Lower leg skin (tissue), 3 donors: ENCODE measurements around the gene AGPAT4.

Source experiments
- POLR2A ChIP-seq, 2 donors: fragments of 450-650 bp; IDR thresholded peaks; one replicate each; pipeline ENCODE4 v1.6.1; 2016 to 2017; ENCODE audit warnings: antibody characterized with exemption in 2 of 2, mild to moderate bottlenecking in 1 of 2, moderate library complexity in 1 of 2
- TF ChIP-seq, protein P1 (sequence below), 3 donors: fragments of 450-650 bp; IDR thresholded peaks; one replicate each; pipeline ENCODE4 v1.5.1; 2016; ENCODE audit warnings: antibody characterized with exemption in 3 of 3, mild to moderate bottlenecking in 3 of 3, moderate library complexity in 2 of 3

DNA sequence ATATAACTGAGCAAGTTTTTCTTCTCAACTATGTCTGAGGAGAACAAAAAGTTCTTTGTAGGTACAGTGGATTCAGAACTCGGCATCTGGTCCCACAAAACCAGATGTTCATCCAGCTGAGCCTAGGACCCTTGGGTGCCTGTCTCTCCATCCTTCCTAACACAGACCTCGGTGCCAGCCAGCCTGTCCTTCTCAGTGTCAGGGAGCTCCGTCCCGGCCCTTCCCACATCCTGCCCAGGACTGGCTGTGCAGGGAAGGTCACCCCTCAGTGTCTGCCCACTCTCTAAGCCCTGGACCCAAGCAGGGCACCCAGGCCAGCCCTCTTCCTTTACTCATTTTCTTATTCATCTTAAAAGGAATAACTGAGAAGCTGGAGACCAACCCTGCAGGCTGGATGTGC, 32.0 kb upstream of the AGPAT4 start:
- TF ChIP-seq, protein P1, sequence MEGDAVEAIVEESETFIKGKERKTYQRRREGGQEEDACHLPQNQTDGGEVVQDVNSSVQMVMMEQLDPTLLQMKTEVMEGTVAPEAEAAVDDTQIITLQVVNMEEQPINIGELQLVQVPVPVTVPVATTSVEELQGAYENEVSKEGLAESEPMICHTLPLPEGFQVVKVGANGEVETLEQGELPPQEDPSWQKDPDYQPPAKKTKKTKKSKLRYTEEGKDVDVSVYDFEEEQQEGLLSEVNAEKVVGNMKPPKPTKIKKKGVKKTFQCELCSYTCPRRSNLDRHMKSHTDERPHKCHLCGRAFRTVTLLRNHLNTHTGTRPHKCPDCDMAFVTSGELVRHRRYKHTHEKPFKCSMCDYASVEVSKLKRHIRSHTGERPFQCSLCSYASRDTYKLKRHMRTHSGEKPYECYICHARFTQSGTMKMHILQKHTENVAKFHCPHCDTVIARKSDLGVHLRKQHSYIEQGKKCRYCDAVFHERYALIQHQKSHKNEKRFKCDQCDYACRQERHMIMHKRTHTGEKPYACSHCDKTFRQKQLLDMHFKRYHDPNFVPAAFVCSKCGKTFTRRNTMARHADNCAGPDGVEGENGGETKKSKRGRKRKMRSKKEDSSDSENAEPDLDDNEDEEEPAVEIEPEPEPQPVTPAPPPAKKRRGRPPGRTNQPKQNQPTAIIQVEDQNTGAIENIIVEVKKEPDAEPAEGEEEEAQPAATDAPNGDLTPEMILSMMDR (IDR thresholded peaks at IDR 0.05) = no peak
- TF ChIP-seq POLR2A (IDR thresholded peaks at IDR 0.05) = no peak
